Measurements from ENCODE around the gene CDH13. TPM values are rescaled to one million over a fixed set of nuclear protein-coding genes. Genes with fewer than 3 reads are reported as not detected.

The CDH13 gene
- total and polyA plus RNA-seq, 2 experiments from 2014 or later, result 1.6 to 4.4 TPM

GRCh38 chr16:82643136-82643535 lies 16.4 kb downstream of the CDH13 start (continued):
- TF ChIP-seq, protein P1, sequence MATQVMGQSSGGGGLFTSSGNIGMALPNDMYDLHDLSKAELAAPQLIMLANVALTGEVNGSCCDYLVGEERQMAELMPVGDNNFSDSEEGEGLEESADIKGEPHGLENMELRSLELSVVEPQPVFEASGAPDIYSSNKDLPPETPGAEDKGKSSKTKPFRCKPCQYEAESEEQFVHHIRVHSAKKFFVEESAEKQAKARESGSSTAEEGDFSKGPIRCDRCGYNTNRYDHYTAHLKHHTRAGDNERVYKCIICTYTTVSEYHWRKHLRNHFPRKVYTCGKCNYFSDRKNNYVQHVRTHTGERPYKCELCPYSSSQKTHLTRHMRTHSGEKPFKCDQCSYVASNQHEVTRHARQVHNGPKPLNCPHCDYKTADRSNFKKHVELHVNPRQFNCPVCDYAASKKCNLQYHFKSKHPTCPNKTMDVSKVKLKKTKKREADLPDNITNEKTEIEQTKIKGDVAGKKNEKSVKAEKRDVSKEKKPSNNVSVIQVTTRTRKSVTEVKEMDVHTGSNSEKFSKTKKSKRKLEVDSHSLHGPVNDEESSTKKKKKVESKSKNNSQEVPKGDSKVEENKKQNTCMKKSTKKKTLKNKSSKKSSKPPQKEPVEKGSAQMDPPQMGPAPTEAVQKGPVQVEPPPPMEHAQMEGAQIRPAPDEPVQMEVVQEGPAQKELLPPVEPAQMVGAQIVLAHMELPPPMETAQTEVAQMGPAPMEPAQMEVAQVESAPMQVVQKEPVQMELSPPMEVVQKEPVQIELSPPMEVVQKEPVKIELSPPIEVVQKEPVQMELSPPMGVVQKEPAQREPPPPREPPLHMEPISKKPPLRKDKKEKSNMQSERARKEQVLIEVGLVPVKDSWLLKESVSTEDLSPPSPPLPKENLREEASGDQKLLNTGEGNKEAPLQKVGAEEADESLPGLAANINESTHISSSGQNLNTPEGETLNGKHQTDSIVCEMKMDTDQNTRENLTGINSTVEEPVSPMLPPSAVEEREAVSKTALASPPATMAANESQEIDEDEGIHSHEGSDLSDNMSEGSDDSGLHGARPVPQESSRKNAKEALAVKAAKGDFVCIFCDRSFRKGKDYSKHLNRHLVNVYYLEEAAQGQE (IDR thresholded peaks at IDR 0.05; ENCODE audit: unreplicated experiment), result no peak
- TF ChIP-seq EZH2phosphoT487 (IDR thresholded peaks at IDR 0.05; ENCODE audit: unreplicated experiment) (no peak), ZNF331 (CRISPR knock-in tag; IDR thresholded peaks at IDR 0.05; ENCODE audit: low read depth) (no peak), JUNB (IDR thresholded peaks at IDR 0.05; ENCODE audit: unreplicated experiment) (no peak), POLR2AphosphoS5 (IDR thresholded peaks at IDR 0.05; ENCODE audit: low read depth) (no peak)
- TF ChIP-seq, protein P2, sequence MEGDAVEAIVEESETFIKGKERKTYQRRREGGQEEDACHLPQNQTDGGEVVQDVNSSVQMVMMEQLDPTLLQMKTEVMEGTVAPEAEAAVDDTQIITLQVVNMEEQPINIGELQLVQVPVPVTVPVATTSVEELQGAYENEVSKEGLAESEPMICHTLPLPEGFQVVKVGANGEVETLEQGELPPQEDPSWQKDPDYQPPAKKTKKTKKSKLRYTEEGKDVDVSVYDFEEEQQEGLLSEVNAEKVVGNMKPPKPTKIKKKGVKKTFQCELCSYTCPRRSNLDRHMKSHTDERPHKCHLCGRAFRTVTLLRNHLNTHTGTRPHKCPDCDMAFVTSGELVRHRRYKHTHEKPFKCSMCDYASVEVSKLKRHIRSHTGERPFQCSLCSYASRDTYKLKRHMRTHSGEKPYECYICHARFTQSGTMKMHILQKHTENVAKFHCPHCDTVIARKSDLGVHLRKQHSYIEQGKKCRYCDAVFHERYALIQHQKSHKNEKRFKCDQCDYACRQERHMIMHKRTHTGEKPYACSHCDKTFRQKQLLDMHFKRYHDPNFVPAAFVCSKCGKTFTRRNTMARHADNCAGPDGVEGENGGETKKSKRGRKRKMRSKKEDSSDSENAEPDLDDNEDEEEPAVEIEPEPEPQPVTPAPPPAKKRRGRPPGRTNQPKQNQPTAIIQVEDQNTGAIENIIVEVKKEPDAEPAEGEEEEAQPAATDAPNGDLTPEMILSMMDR (conservative IDR thresholded peaks at IDR 0.05; ENCODE audit: low read depth in 2 of 2), result no peak

DNA sequence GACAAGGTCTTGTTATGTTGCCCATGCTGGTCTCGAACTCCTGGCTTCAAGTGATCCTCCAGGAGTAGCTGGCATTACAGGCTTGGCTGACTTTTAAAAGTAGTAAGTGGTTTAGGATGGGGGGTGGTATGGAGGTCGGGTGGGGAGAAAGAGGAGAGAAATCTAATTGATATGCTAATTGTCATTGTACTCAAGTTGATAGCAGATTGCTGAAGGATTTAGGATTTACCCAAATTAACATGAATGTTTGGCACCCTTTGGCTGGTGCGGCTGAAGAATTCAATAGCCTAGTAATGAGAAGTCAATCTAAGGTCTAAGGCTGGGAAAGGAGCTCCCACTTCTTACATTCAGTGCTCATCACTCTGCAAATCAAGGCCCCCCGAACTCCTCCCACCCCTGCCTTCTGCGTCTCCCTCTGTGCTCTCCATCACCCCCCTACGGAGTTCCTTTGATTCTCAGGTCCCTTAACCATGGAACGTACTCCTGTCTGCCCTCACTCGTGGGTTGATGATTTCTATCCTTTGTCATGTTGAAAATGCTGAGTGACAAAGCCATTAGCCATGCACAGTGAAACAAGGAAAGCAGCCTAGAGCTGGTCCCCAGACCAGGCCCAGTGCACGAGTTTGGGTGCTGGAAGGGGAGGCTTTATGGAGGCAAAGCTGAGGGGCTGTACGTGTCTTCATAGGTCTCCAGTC lies 17.3 kb downstream of the CDH13 start:
- Histone ChIP-seq H4K20me1 (replicated peaks; ENCODE audit: insufficient read depth) (no peaks in the 10 kb centered on the region), H3K4me2 (peak overlapping the region; percentile 50; the same call in 1 of the 2 replicates), H3K27ac (ENCODE audit: low read depth) (0 out of 2 replicates have a peak overlapping the region, but pooled peaks have one; percentile 51), H2AFZ (no peak overlapping the region), H3F3A (replicated peaks; ENCODE audit: low read depth) (no peaks in the 10 kb centered on the region), H3K4me1 (ENCODE audit: insufficient read depth) (peaks cover 27% of the 10 kb centered on the region), H3K27me3 (ENCODE audit: insufficient read depth) (no peaks in the 10 kb centered on the region), H3K79me2 (replicated peaks; ENCODE audit: insufficient read depth) (no peaks in the 10 kb centered on the region), H3K36me3 (ENCODE audit: insufficient read depth) (no peaks in the 10 kb centered on the region), H3K9me2 (ENCODE audit: insufficient read depth) (no peaks in the 10 kb centered on the region; the same call in 1 of the 2 replicates), H3K4me3 (no peak overlapping the region)
- no peaks in the 10 kb centered on the region for H3K36me3 Mint-ChIP-seq (ENCODE audit: low read depth)
- H3K27me3 Mint-ChIP-seq (ENCODE audit: insufficient read depth, low read depth, poor library complexity), result peaks cover 2% of the 10 kb centered on the region
- H3K4me1 Mint-ChIP-seq, result peaks cover 27% of the 10 kb centered on the region; the same call in 2 of the 3 replicates
- H3K4me3 Mint-ChIP-seq, result no peak overlapping the region
- DNase-seq (ENCODE audit: low spot score) (peak; percentile 41), ATAC-seq (peak; percentile 82)
- no peaks in the 10 kb centered on the region for H3K9me3 Mint-ChIP-seq
- peak overlapping the region; percentile 31; the same call in 1 of the 2 replicates for H3K27ac Mint-ChIP-seq
- TF ChIP-seq CREB1 (CRISPR knock-in tag; IDR thresholded peaks at IDR 0.05; ENCODE audit: low read depth) (no peak), ZNF462 (CRISPR knock-in tag; IDR thresholded peaks at IDR 0.05) (no peak; the same call in 1 of the 2 replicates), NANOG (IDR thresholded peaks at IDR 0.05; ENCODE audit: borderline replicate concordance) (no peak), EZH2 (IDR thresholded peaks at IDR 0.05; ENCODE audit: low read depth, unreplicated experiment) (no peak), POLR2AphosphoS5 (IDR thresholded peaks at IDR 0.05; ENCODE audit: low read depth) (no peak), ZNF331 (CRISPR knock-in tag; IDR thresholded peaks at IDR 0.05; ENCODE audit: low read depth) (no peak), STAT1 (IDR thresholded peaks at IDR 0.05; ENCODE audit: unreplicated experiment) (no peak), EZH2phosphoT487 (IDR thresholded peaks at IDR 0.05; ENCODE audit: unreplicated experiment) (no peak), ZNF114 (CRISPR knock-in tag; IDR thresholded peaks at IDR 0.05) (no peak)

Measured in GM23338 (cell line).